ENCODE data around the gene MAP2K4.
"Not testable (repeated sequence)": the region's sequence is repeated elsewhere in the genome, so short reads cannot be mapped to it uniquely, and the experiment has no call there.

The MAP2K4 gene

DNA sequence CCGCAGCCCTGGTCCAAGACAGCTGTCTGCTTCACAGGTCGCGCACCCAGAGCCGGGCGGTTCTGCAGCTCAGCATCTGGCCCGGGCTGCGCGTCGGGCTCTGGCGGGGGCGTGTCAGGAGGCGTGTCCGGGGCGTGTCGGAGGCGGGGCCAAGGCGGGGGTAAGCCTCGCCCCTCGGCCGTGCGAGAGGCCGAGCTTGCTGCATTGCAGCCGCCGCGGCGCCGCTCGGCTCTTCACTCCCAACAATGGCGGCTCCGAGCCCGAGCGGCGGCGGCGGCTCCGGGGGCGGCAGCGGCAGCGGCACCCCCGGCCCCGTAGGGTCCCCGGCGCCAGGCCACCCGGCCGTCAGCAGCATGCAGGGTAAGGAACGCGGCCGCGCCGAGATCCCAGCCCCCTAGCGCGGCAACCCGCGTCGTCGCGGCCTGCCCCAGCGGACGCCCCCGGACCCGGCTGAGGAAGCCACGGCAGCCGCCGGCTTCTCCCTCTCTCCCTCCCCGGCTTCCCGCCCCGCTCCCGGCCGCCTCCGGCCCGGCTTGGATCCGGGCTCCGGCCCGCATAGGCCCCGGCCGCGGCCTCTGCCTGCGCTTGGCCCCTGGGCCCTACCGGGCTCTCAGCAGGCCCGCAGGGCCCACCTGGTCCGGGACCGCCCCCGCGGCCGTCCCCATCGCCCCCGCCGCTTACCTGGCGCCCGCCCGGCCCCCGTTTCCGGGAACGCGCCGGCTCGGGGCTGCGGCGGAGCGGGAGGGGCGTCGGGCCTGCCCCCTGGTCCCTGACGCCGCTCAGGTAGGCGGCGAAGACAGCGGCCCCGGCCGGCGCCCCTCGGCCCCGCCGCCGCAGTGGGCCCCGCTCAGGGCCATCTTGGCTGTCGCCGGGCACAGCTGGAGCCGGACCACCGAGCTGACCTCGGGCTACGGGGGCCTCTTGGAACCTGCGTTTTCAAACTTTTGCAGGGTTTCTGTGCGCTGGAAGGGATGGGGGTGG lies at the start of gene MAP2K4:
Gene MAP2K4, plus strand, starts transcription at position 236 of the 981 bp plus-strand sequence. Its CDS starts 10 bp downstream, at position 246.
- peak; percentile 91 for DNase-seq (ENCODE audit: low read depth, low spot score)

DNA sequence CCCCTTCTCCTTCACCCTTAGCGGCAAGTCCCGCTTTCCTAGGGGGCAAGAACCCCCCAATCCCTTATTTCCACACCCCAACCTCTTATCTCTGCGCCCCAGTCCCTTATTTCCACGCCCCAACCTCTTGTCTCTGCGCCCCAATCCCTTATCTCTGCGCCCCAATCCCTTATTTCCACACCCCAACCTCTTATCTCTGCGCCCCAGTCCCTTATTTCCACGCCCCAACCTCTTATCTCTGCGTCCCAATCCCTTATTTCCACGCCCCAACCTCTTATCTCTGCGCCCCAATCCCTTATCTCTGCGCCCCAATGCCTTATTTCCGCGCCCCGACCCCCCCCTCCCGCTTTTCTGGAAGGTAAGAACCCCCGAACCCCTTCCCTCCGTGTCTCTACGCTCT lies 47.9 kb upstream of the MAP2K4 start:
- DNase-seq (ENCODE audit: low read depth, low spot score), result not testable (repeated sequence)

DNA sequence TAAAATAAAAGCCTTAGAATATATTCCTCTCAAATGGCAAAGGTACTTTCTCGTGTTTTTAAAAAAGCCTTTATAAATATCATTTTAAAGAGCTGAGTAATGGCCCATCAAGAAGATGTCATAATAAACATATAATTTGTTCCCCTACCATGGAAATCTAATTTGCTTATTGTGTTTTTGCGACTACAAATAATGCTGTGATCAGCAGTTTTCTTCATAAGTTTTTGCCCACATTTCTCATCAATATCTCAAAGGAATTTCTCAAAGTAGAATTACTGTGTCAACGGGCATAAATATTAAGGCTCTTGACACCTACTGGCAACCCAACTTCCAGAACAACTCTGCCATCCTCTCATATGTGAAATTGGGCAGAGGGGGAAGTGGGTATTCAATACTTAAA lies 40.9 kb upstream of the MAP2K4 start:
- no peak for DNase-seq (ENCODE audit: low read depth, low spot score)

DNA sequence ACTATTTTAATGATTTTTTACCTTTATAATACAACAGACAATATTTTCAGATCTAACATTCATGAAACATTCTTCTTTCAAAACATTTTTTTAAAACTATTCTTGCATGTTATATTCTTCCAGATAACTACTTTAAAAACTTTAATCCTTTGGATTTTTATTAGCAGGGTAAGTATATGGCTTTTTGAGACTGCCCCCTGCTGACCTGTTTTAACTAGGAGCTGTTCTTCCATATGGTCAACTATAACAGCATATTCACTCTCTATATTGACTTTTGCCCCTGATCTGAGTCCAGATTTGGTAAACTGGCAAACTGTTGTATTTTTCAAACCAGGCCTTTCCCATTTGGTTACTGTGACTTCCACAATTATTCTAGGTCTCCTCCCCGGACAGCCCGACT lies 39.9 kb upstream of the MAP2K4 start:
- DNase-seq (ENCODE audit: low read depth, low spot score), result no peak

DNA sequence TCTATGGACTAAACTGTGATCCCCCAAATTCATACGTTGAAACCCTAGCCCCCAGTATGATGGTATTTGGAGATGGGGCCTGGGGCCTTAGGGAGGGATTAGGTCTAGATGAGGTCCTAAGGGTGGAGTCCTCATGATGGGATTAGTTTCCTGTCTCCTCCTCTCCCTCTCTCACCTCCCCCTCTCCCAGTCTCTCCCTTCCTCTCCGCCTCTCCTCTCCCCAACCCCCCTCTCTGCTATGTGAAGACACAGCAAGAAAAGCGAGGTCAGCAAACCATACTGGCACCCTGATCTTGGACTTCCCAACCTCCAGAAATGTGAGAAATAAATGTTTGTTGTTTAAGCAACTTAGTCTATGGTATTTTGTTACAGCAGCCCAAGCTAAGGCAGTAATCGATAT lies 38.8 kb upstream of the MAP2K4 start:
- DNase-seq (ENCODE audit: low read depth, low spot score), result no peak

DNA sequence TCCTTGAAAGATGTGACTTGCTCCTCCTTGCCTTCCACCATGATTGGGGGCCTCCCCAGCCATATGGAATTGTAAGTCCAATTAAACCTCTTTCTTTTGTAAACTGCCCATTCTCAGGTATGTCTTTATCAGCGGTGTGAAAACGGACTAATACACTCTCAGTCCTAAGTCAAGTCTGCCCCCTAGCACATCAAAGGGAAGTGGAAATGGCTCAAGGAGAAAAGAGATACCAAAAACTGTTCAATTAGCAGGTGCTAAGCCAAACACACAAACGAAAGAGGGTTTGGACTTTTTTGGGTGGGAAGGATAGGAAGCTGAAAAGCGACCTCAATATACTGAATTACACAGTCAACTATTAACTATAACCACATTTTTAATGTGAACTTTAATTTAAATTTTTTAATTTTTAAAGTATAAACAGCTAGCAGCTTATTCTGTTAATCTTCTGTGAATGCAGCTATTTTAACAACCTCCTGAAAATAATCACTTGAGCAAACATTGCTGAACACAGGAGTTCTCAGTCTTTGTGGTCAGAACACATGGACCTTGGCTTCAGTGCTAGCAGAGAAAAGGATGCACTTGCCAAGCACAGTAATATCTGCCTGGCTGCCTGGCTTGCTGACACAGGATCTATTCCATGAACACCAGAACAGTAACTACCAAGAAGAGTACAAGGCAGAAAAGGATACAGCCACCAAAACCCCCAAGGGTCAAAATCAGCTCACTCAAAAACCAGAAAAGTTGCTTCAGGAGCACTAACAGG lies 34.3 kb upstream of the MAP2K4 start:
- DNase-seq (ENCODE audit: low read depth, low spot score), result no peak

DNA sequence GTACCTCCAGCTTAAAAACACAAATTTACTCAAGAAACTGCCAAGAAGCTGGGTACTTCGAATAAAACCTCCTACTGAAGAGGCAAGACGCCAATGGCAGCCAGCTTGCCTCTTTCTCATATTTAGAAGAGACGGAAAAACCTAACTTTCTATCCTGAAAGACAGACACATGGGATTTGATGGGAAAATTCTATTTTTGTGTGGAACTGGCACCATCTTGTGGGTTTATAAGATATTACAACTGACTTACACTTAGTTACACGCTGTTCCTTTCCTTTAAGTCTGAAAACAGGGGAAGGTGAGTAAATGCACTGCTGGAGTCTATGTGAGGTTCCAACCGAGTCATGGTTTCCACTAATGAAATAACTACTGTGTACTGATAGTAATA lies 33.7 kb upstream of the MAP2K4 start:
- no peak for DNase-seq (ENCODE audit: low read depth, low spot score)

DNA sequence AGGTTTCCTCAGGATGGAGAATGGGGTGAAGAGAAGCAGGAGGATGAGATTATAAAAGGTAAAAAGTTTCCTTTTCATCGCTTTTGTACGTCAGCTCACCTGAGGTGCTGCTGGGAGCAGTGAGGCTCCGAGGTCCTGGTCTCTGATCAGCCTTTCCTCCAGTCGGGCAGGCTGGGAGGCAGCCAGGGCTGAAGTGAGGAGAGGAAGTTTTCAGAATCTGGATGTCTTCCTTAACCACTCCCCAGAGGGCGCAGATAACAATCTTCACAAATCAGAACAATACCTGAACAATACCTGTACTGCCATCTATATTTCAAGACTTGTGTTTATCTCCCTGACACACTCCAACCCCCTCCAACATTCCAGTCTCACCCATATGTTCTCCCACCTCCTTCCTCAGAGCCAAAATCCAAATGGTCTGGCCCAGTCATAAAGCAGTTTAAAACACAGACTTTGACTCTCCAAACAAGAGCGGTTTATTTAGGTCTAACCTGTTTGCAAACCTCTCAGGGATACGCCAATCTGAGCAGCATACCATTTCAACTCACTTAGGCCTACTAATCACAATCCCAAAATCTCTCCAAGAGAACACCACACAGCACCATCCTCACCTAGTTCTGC lies 30.2 kb upstream of the MAP2K4 start:
- DNase-seq (ENCODE audit: low read depth, low spot score), result no peak

DNA sequence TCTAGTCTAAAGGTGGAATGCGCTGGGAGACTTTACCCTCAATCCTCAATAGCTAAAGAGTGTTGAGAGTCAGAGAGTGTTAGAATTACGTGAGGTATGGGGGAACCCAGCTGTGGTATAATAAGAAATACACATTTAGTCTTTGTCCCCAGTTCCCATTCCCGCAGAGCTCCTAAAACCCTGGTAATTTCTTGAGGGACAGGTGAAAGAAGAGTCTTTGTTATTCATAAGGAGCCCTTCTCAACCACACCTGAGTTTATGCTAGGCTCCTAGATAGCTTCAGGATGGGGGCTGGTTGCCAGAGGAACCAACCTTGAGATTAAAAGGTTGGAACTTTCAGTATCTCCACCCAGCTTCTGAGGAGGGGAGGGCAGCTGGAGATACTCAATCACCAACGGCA lies 29.2 kb upstream of the MAP2K4 start:
- no peak for DNase-seq (ENCODE audit: low read depth, low spot score)

DNA sequence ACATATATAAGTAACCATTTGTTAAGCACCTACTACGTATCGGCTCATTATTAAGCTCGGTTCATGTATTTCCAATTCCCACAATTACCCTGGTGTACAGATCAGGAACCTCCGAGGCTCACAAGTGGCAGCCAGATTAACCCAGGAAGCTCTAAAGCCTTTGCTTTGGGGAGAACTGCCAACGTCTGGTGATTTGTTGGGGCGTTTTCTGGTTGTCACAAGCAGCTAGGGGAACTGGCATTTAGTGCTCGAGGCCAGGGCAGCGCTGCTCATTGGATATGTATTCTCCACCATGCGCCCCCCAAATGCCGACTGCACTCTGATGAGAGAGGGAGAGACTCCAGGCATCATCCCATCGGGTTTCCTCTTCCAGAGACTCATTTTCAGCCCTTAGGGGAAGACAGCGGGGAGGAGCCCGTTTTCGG lies 23.9 kb upstream of the MAP2K4 start:
- DNase-seq (ENCODE audit: low read depth, low spot score), result no peak

DNA sequence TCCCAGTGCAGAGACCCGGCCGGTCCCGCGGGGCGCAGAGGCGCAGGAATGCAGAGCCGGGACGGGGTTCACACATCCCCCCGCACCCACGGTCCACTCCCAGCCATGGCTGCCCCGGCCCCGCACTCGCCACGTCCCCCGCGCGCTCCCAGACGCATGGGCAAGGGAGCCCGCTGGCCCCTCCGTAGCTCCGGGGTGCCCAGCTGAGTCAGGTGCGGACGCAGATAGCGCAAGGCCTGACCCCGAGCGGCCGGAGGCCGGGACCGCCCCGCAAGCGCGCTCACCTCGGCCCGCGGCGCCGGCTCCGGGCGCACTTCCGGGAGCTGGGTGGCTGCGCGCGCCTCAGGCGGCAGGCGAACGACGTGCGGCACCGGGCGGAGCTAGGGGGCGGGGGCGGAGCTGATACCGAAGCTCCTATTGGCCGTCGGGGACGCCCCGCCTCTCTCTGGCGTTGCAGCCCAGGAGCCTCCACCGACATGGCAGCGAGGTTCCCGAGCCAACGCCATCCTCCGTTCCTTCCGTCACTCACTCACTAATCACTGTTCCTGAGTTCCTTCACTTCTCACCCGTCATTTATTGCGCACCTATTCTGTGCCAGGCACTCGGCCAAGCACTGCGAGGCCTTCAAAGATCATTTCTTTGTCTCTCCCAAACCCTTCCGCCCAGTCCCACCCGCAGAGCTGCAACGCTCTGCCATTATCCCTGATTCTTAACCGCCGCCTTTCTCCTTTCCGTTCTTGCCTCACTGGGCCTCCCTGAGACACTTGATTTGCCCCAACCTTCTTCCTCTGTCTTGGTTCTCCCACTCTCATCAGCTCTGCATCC lies 23.3 kb upstream of the MAP2K4 start, which contains the start of gene ZNF18:
Gene ZNF18, minus strand, starts transcription at position 329 of the 825 bp plus-strand sequence. CDS start 4,646 bp downstream, outside the sequence.
- DNase-seq (ENCODE audit: low read depth, low spot score), result peak; percentile 83

DNA sequence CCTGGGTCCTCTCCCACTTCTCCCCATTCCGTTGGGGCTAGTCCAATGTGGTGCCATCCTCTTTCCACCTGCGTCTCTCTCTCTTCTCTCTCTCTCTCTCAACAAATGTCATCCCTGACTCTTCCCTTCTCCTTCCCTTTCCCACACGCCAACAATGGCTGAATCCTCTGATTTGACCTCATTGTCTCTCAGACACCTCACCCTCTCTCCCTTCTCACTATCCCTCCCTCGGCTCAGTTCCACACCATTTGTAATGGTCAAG lies 22.8 kb upstream of the MAP2K4 start:
- DNase-seq (ENCODE audit: low read depth, low spot score), result no peak

DNA sequence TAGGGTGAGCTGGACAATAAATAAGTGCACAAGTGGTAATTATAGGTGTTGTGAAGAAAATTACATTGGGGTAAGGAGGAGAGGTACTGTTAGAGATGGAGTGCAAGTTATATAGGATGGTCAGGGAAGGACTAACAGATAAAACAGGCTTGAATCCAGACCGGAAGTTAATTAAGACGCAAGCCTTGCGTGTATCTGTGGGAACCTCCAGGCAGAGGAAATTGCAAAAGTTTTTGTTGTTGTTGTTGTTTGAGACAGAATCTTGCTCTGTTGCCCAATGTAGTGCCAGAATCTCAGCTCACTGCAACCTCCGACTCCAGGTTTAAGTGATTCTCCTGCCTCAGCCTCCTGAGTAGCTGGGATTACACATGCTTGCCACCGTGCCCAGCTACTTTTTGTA lies 21.0 kb upstream of the MAP2K4 start:
- DNase-seq (ENCODE audit: low read depth, low spot score), result no peak

DNA sequence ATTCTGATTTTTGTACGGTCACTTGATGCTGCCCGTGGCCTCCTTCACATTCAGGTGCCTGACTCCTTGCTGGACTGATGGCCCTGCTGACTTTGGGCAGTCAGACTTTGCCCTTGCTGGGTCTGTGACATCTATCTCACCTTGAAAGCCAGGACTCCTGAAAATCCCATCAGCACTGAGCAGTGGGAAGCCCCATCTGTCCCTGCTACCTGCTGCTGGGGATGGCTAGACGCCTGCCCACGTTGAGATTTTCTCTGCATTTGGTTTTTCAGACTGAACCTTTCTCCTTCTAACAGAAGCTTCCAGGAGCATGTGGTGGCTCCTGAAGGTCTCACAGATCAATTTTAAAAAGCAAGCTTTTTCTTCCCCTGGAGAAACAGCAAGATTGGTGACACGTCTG lies 13.2 kb upstream of the MAP2K4 start:
- DNase-seq (ENCODE audit: low read depth, low spot score), result no peak

DNA sequence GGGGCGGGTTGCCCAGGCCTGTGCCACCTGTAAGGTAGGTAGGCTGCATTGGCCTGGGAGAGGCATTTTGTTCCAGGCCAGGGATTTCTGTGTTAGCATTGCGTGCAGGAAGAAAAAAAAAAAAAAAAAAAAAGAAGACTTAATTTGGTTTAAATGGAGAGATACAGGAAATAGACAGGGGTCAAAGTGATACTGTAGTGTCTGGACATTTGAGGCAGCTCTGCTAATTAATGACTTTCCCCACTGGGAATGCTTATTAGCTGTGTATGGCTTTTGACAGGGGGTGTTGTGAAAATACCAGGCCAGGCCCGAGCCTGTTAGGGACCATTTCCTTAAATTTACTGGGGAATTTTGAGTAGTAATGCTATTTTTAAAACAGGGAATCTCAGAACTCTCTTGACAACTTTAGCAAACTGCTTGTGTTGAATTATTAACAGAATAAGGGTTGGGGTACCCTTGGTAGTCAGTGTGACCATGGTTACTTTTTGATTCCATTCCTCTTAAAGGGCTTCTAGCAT lies 1.0 kb downstream of the MAP2K4 start:
- no peak for DNase-seq (ENCODE audit: low read depth, low spot score)

DNA sequence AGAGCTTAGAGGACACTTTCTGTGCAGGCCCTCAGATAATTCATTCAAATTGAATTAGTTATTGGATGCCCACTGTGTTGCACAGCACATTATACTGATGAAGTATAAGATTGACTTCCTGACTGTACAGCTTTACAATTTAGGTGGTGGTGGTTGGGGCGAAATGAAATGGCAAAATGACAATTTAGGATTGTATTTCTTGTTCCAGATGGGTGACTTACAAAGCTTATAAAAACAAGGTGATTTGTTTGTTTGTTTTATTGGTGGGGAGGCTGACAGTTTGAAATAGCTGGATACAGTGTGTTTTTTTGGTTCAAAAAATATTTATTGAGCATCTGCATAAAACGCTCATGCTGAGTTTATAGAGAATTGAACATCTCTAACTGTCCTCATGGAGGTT lies 1.6 kb downstream of the MAP2K4 start:
- no peak for DNase-seq (ENCODE audit: low read depth, low spot score)

DNA sequence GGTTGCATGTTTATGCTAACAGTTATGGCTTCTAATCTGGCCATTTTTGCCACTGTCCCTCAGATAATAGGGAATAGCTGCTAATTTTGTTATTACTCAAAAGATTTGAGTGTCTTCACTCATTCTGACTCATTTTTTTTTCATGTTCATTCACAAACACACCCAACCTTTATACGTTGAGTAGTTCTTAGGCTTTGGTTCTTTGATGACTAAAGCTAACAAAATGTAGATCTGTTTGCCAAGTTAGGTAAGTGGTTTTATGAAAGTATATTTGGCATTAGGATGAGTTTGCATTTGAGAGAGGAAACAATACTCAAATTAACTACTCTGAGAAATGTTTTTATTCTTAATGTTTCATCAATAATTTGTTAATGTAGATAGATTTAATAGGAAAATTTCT lies 3.6 kb downstream of the MAP2K4 start:
- DNase-seq (ENCODE audit: low read depth, low spot score), result no peak

DNA sequence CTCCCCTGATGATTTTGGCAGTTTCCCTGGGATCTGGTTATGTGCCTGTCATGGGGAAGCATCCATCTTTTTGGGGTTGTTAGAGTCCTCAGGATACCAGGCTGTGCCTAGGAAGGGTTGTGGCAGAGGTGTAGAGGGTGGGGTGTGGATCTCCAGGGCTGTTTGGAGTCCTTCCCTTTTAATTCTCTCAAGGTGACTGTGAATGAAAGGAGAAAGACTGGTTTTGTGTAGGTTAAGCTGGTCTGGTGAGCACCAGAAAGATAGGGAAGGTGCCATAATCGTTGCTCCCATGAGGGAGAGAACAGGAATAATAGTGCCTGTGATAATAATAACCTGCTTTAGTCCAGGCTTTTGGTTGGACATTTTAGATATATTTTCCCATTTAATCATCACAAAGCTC lies 7.0 kb downstream of the MAP2K4 start:
- DNase-seq (ENCODE audit: low read depth, low spot score), result no peak

DNA sequence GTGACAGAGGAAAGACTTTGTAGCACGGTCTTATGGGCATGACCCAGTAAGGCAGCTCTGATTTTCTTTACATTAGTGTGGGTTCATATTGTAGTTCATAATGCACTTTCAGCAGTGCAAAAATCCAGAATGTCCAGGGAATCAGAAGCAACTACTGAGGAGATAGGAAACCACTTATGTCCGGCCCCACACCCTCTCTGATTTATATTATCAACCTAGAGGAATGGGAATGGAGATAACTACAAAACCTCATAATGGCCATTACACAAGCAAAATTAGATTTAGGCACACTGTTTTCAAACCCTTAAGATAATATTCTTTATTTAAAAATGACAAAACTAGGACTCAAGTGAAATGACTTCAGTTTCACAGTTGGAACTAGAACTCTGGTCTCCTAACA lies 7.9 kb downstream of the MAP2K4 start:
- DNase-seq (ENCODE audit: low read depth, low spot score), result no peak

DNA sequence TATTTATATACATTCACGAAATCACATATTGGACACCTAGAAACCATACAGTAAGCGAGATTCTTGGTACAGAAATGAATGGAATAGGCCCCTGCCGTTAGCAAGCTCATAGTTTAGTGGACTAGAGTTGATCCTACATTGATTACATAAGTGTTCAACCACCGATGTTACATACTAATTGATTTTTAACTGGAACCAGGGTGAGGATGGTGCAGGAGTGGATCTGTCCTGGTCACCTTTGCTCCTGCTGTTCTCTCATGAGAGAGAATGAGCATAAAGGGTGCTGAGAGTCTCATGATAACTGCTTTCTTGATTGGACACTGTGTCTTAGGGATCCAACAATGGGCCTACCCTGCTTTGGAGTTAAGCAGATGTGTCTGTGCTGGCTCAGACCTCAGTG lies 13.9 kb downstream of the MAP2K4 start:
- no peak for DNase-seq (ENCODE audit: low read depth, low spot score)

DNA sequence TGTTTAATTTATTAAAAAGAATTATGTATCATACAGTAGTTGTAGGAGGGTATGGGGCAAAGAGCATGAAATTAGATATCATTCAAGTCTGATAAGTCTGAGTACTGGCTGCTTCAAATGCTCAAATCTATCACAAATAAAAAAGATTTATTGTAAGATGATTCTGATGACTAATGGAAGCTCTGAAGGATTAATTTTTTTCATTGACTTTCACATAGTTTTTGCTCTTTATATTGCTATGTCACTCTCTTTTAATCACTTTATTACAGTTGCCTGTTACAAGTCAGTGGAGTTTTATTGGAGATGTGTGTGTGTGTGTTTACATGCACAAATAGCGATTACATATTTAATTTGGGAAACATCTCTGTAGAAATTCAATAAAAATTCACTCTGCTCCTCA lies 15.0 kb downstream of the MAP2K4 start:
- no peak for DNase-seq (ENCODE audit: low read depth, low spot score)

Measured in activated CD4-positive, CD25-positive, alpha-beta regulatory T cell treated with anti-CD3 and anti-CD28 coated beads, Interleukin-2, amount 50 U/mL, for 16 hours (primary cell).